ENCODE data around the gene LRRC4C. TPM values are rescaled to one million over a fixed set of nuclear protein-coding genes. Genes with fewer than 3 reads are reported as not detected.

LRRC4C gene
- total RNA-seq, 1 experiment from 2014 or later, result 0.13 TPM

GRCh38 chr11:40417627-40418026, 1041.8 kb downstream of the LRRC4C start:
- no peaks in the 10 kb centered on the region for H3K27me3 Mint-ChIP-seq (ENCODE audit: low read depth)
- H3K79me1 ChIP-seq (ENCODE audit: insufficient read depth, low read depth, low read length, poor library complexity, severe bottlenecking), result no peaks in the 10 kb centered on the region
- no peak overlapping the region for H3T11ph ChIP-seq (ENCODE audit: low read length)
- H2BK12ac ChIP-seq (ENCODE audit: insufficient read length, low read depth, low read length), result no peak overlapping the region
- no peak overlapping the region for H2BK120ac ChIP-seq (ENCODE audit: low read depth, low read length, poor library complexity, severe bottlenecking)
- H3K23ac ChIP-seq (ENCODE audit: insufficient read length, low read depth, low read length), result no peak overlapping the region
- H3K56ac ChIP-seq (ENCODE audit: insufficient read length, low read depth, low read length), result no peak overlapping the region
- no peak overlapping the region for H3K14ac ChIP-seq (ENCODE audit: insufficient read depth, low read length)
- H3K4me2 ChIP-seq (ENCODE audit: insufficient read depth, insufficient read length, low read length), result no peak overlapping the region
- H3K18ac ChIP-seq (ENCODE audit: insufficient read length, low read depth, low read length), result no peak overlapping the region
- H3K27me3 ChIP-seq (ENCODE audit: insufficient read depth, low read length), result no peaks in the 10 kb centered on the region
- H3K27ac ChIP-seq (ENCODE audit: insufficient read length, low read depth, low read length), result no peak overlapping the region
- H3K4me1 Mint-ChIP-seq, result peaks cover 0 to 4% of the 10 kb centered on the region in 2 experiments; a peak in 2 of 4 replicates
- no peaks in the 10 kb centered on the region for H4K20me1 ChIP-seq (ENCODE audit: control insufficient read depth, insufficient read depth, insufficient read length)
- H3K4me1 ChIP-seq (ENCODE audit: insufficient read depth, low read length), result no peaks in the 10 kb centered on the region
- H2BK15ac ChIP-seq (ENCODE audit: low read depth, low read length), result no peak overlapping the region
- no peaks in the 10 kb centered on the region for H3K79me2 ChIP-seq (ENCODE audit: insufficient read depth, low read length)
- WGBS (ENCODE audit: extremely low coverage, insufficient read length, low lambda C conversion rate), result no CpG with 5 or more reads among the region's 3 CpGs
- no peaks in the 10 kb centered on the region for H3K9me3 Mint-ChIP-seq
- H3K23me2 ChIP-seq (ENCODE audit: insufficient read length, low read depth, low read length, poor library complexity, severe bottlenecking), result no peaks in the 10 kb centered on the region
- no peaks in the 10 kb centered on the region for H3K9me3 ChIP-seq (ENCODE audit: control insufficient read depth, low read depth, low read length)
- no peak overlapping the region for H2BK20ac ChIP-seq (ENCODE audit: low read depth, low read length, poor library complexity, severe bottlenecking)
- no peak overlapping the region for H3K9ac ChIP-seq (ENCODE audit: extremely low read depth, insufficient read length, low read length)
- H2BK5ac ChIP-seq (ENCODE audit: insufficient read length, low read length), result no peak overlapping the region
- no peak overlapping the region for H2AK5ac ChIP-seq (ENCODE audit: insufficient read length, low read length)
- H3K36me3 Mint-ChIP-seq (ENCODE audit: insufficient read depth in 1 of 3, low read depth in 3 of 3), result no peaks in the 10 kb centered on the region
- no peak overlapping the region for H4K91ac ChIP-seq (ENCODE audit: insufficient read length, low read depth, low read length)
- TF ChIP-seq, protein P1, sequence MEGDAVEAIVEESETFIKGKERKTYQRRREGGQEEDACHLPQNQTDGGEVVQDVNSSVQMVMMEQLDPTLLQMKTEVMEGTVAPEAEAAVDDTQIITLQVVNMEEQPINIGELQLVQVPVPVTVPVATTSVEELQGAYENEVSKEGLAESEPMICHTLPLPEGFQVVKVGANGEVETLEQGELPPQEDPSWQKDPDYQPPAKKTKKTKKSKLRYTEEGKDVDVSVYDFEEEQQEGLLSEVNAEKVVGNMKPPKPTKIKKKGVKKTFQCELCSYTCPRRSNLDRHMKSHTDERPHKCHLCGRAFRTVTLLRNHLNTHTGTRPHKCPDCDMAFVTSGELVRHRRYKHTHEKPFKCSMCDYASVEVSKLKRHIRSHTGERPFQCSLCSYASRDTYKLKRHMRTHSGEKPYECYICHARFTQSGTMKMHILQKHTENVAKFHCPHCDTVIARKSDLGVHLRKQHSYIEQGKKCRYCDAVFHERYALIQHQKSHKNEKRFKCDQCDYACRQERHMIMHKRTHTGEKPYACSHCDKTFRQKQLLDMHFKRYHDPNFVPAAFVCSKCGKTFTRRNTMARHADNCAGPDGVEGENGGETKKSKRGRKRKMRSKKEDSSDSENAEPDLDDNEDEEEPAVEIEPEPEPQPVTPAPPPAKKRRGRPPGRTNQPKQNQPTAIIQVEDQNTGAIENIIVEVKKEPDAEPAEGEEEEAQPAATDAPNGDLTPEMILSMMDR (conservative IDR thresholded peaks at IDR 0.05), result no peak
- H3K4ac ChIP-seq (ENCODE audit: low read depth, low read length), result no peak overlapping the region
- H3K27ac Mint-ChIP-seq, result no peak overlapping the region
- H4K8ac ChIP-seq (replicated peaks; ENCODE audit: insufficient read length, low read depth, low read length), result no peak overlapping the region
- no peak for DNase-seq
- no peak overlapping the region for H2AFZ ChIP-seq (ENCODE audit: low read length)
- no peak overlapping the region for H4K5ac ChIP-seq (ENCODE audit: insufficient read length, low read depth, low read length)
- H3K4me3 Mint-ChIP-seq, result no peak overlapping the region

Measured in H9 (cell line).